Body of pancreas (tissue), 4 donors: ENCODE measurements around the gene MYL12B. TPM values are rescaled to one million over a fixed set of nuclear protein-coding genes. Genes with fewer than 3 reads are reported as not detected.

Experiments used
- ATAC-seq: fragments of 150-250 bp; one replicate; pipeline ENCODE4 v1.9.1; 2016
- DNase-seq, 4 donors: peaks; one replicate each; pipeline ENCODE4 v3.0.0-alpha.2; 2019
- H3K27ac ChIP-seq, 4 donors: fragments of 200-600 bp; sonication (generic); 1 replicate in 3 of 4; 2 replicates in 1 of 4; pipeline versions ENCODE4 v1.5.1 to v1.6.1; 2016 to 2019; ENCODE audit warnings: mild to moderate bottlenecking in 1 of 4, mixed read lengths in 1 of 4, moderate library complexity in 1 of 4
- H3K27me3 ChIP-seq, 2 donors: fragments of 200-600 bp; sonication (generic); one replicate each; pipeline ENCODE4 v1.6.0; 2016; ENCODE audit warnings: mild to moderate bottlenecking in 1 of 2
- H3K36me3 ChIP-seq, 2 donors: fragments of 200-600 bp; sonication (generic); replicated peaks in 1 of 2; 2 replicates each; pipeline ENCODE4 v1.5.1; 2016; ENCODE audit warnings: low read depth in 2 of 2; ENCODE audit not compliant: insufficient read depth in 1 of 2
- H3K4me1 ChIP-seq: fragments of 200-600 bp; sonication (generic); one replicate; pipeline ENCODE4 v1.6.0; 2016
- H3K4me3 ChIP-seq, 2 donors: fragments of 200-600 bp; sonication (generic); 1 replicate in 1 of 2; 2 replicates in 1 of 2; pipeline ENCODE4 v1.5.1; 2016 to 2019
- H3K9me3 ChIP-seq, 3 donors: fragments of 200-600 bp; sonication (generic); 1 replicate in 2 of 3; 2 replicates in 1 of 3; pipeline ENCODE4 v1.5.1; 2016
- CTCF ChIP-seq, 7 experiments: fragments of 450-650 bp in 4 of 7; fragments of 200-600 bp in 3 of 7; sonication (generic) in 3 of 7; IDR thresholded peaks; one replicate each; pipeline ENCODE4 v1.5.1; 2016 to 2019; ENCODE audit warnings: antibody characterized with exemption in 7 of 7
- POLR2A ChIP-seq, 3 donors: fragments of 450-650 bp; IDR thresholded peaks; one replicate each; pipeline ENCODE4 v1.6.1; 2016; ENCODE audit warnings: antibody characterized with exemption in 3 of 3, mild to moderate bottlenecking in 2 of 3
- whole genome bisulfite sequencing, 2 donors: methylation state at CpG; one replicate each; pipeline ENCODE4 v1.1.5; 2017; 5-methylcytosine and 5-hydroxymethylcytosine counted together
- intact Hi-C: fragments of 100-400 bp; cut with DNase I; formaldehyde crosslinking; loops from one replicate; pipeline ENCODE4 v1.15.1; 2023
- total RNA-seq, 2 donors: library from RNA; depleted of rRNA; stranded (reverse); fragments of >200 nt; gene quantifications; one replicate each; pipeline ENCODE4 v1.1.0, GENCODE V29; 2016

Gene MYL12B
- total RNA-seq, 2 donors from 2014 or later = 84.7 to 121 TPM

- H3K4me1 ChIP-seq = peaks cover 25% of the 10 kb centered on the region
- intact Hi-C loops = no loop called here
- 35 to 45% methylated on average over 4 of the region's 4 CpGs for WGBS, 2 donors
Measured at GRCh38 chr18:3233433-3234168, 28.3 kb upstream of the MYL12B start.

GRCh38 chr18:3234457-3234856 lies 27.5 kb upstream of the MYL12B start:
- WGBS, 2 donors = 46 to 55% methylated on average over 5 of the region's 5 CpGs
- H3K9me3 ChIP-seq = no peaks in the 10 kb centered on the region
- H3K4me1 ChIP-seq = peaks cover 25% of the 10 kb centered on the region
- no peak overlapping the region for H3K4me3 ChIP-seq
- ATAC-seq = no peak
- intact Hi-C loops = no loop called here
- no peaks in the 10 kb centered on the region for H3K36me3 ChIP-seq
- no peaks in the 10 kb centered on the region for H3K27me3 ChIP-seq
- no peak for TF ChIP-seq CTCF (IDR thresholded peaks at IDR 0.05)
- no peak for TF ChIP-seq POLR2A (IDR thresholded peaks at IDR 0.05)
- H3K27ac ChIP-seq = peak overlapping the region in 1 of 4 donors; percentile 58
- no peak for DNase-seq

More at GRCh38 chr18:3233433-3234168, 28.3 kb upstream of the MYL12B start:
- Histone ChIP-seq H3K9me3 (no peaks in the 10 kb centered on the region), H3K4me3 (no peak overlapping the region), H3K27me3 (no peaks in the 10 kb centered on the region), H3K36me3 (no peaks in the 10 kb centered on the region), H3K27ac (peak overlapping the region; percentile 1 to 58 (median 17))
- ATAC-seq (peak; percentile 48), DNase-seq (no peak)
- TF ChIP-seq CTCF (IDR thresholded peaks at IDR 0.05) (no peak), POLR2A (IDR thresholded peaks at IDR 0.05) (no peak)

- Histone ChIP-seq H3K4me3 (no peak overlapping the region), H3K27ac (no peak overlapping the region), H3K4me1 (peaks cover 18% of the 10 kb centered on the region), H3K9me3 (no peaks in the 10 kb centered on the region), H3K27me3 (no peaks in the 10 kb centered on the region), H3K36me3 (no peaks in the 10 kb centered on the region)
- TF ChIP-seq POLR2A (IDR thresholded peaks at IDR 0.05) (no peak), CTCF (IDR thresholded peaks at IDR 0.05) (no peak)
- DNase-seq (no peak), ATAC-seq (no peak)
- intact Hi-C loops = no loop called here
- 89 to 98% methylated on average over 2 of the region's 2 CpGs for WGBS, 2 donors
Measured at GRCh38 chr18:3235846-3236245, 26.1 kb upstream of the MYL12B start.

GRCh38 chr18:3236470-3236869 lies 25.5 kb upstream of the MYL12B start:
- 65 to 66% methylated on average over 4 of the region's 4 CpGs for WGBS, 2 donors
- intact Hi-C loops = no loop called here
- ATAC-seq = no peak
- Histone ChIP-seq H3K27ac (no peak overlapping the region), H3K9me3 (no peaks in the 10 kb centered on the region), H3K4me3 (no peak overlapping the region), H3K36me3 (no peaks in the 10 kb centered on the region), H3K4me1 (peaks cover 17% of the 10 kb centered on the region), H3K27me3 (no peaks in the 10 kb centered on the region)
- DNase-seq = no peak
- TF ChIP-seq POLR2A (IDR thresholded peaks at IDR 0.05) = no peak
- no peak for TF ChIP-seq CTCF (IDR thresholded peaks at IDR 0.05)

GRCh38 chr18:3238742-3239141 lies 23.2 kb upstream of the MYL12B start:
- 82 to 89% methylated on average over 2 of the region's 2 CpGs for WGBS, 2 donors
- ATAC-seq = no peak
- no peak for DNase-seq
- Histone ChIP-seq H3K27me3 (no peaks in the 10 kb centered on the region), H3K36me3 (no peaks in the 10 kb centered on the region), H3K4me3 (no peak overlapping the region), H3K4me1 (peaks cover 9% of the 10 kb centered on the region), H3K27ac (no peak overlapping the region), H3K9me3 (no peaks in the 10 kb centered on the region)
- intact Hi-C loops = no loop called here
- TF ChIP-seq CTCF (IDR thresholded peaks at IDR 0.05) (peak in 3 of 7 experiments; percentile 5 to 16 (median 7)), POLR2A (IDR thresholded peaks at IDR 0.05) (no peak)
